B cell (primary cell): ENCODE results near the gene PYM1. TPM values are rescaled to one million over a fixed set of nuclear protein-coding genes. Genes with fewer than 3 reads are reported as not detected.
"Not testable (repeated sequence)": the region's sequence is repeated elsewhere in the genome, so short reads cannot be mapped to it uniquely, and the experiment has no call there.

ENCODE experiments used
- ATAC-seq: fragments of 200-7000 bp; cut with Tn5 transposase; one replicate; pipeline ENCODE4 v1.10.0; 2021; ENCODE audit warnings: low read depth, mild to moderate bottlenecking, moderate number of reproducible peaks, moderate library complexity
- CTCF ChIA-PET: fragments of 350-600 bp; sonication (Branson Sonifier 250); formaldehyde crosslinking; loops from one replicate; lab custom pipeline; 2021; ENCODE audit warnings: antibody characterized with exemption, inconsistent platforms; lab: Charles Lee
- POLR2A ChIA-PET: fragments of 350-600 bp; sonication (Branson Sonifier 250); formaldehyde crosslinking; loops from one replicate; lab custom pipeline; 2021; ENCODE audit warnings: antibody characterized with exemption; lab: Charles Lee
- DNase-seq: peaks from one replicate; pipeline ENCODE4 v3.0.0; 2013
- H2AFZ ChIP-seq: 2 replicates; pipeline ENCODE4 v1.6.1; 2012; ENCODE audit warnings: mild to moderate bottlenecking, low read depth, low read length; ENCODE audit not compliant: insufficient read depth, poor library complexity, severe bottlenecking
- H3K27ac ChIP-seq, 2 donors: 1 replicate in 1 of 2; 2 replicates in 1 of 2; pipeline ENCODE4 v1.5.1; 2012 to 2013; ENCODE audit warnings: low read length in 2 of 2, mild to moderate bottlenecking in 2 of 2, moderate library complexity in 1 of 2
- H3K27me3 ChIP-seq, 4 experiments: fragments of 200-600 bp in 1 of 4; sonication (generic) in 1 of 4; replicated peaks in 1 of 4; 1 replicate in 2 of 4; 2 replicates in 2 of 4; pipeline versions ENCODE4 v1.6.1 to v1.7.0; 2013 to 2016; ENCODE audit warnings: low read length in 3 of 4, mild to moderate bottlenecking in 2 of 4, mixed read lengths in 1 of 4, moderate library complexity in 1 of 4; ENCODE audit not compliant: insufficient read depth in 4 of 4, control insufficient read depth in 3 of 4; ENCODE audit errors: control extremely low read depth in 1 of 4
- H3K36me3 ChIP-seq, 2 experiments: replicated peaks in 1 of 2; 1 replicate in 1 of 2; 2 replicates in 1 of 2; pipeline versions ENCODE4 v1.6.1 to v1.7.1; 2013; ENCODE audit warnings: low read length in 1 of 2; ENCODE audit not compliant: insufficient read depth in 2 of 2, control insufficient read depth in 1 of 2; ENCODE audit errors: control extremely low read depth in 1 of 2, extremely low read depth in 1 of 2
- H3K4me1 ChIP-seq, 2 donors: fragments of 200-600 bp in 1 of 2; sonication (generic) in 1 of 2; 1 replicate in 1 of 2; 2 replicates in 1 of 2; pipeline versions ENCODE4 v1.5.1 to v1.6.1; 2013 to 2017; ENCODE audit warnings: low read length in 2 of 2; ENCODE audit not compliant: control insufficient read depth in 2 of 2, insufficient read depth in 2 of 2
- H3K4me2 ChIP-seq: replicated peaks from 2 replicates; pipeline ENCODE3; 2012; ENCODE audit warnings: mild to moderate bottlenecking, low read depth, low read length; ENCODE audit not compliant: poor library complexity, severe bottlenecking
- H3K4me3 ChIP-seq, 5 experiments: fragments of 200-600 bp in 1 of 5; sonication (generic) in 1 of 5; 1 replicate in 3 of 5; 2 replicates in 2 of 5; pipeline versions ENCODE4 v1.5.1 to v1.7.0; 2011 to 2016; ENCODE audit warnings: low read length in 4 of 5, mild to moderate bottlenecking in 4 of 5, low read depth in 2 of 5, control low read depth in 1 of 5, moderate library complexity in 1 of 5; ENCODE audit not compliant: insufficient read depth in 1 of 5; ENCODE audit errors: control extremely low read depth in 1 of 5, extremely low read depth in 1 of 5
- H3K79me2 ChIP-seq: fragments of 200-600 bp; sonication (generic); one replicate; pipeline ENCODE4 v1.6.0; 2016; ENCODE audit warnings: low read length; ENCODE audit not compliant: control insufficient read depth, insufficient read depth
- H3K9ac ChIP-seq: fragments of 200-600 bp; sonication (generic); 2 replicates; pipeline ENCODE4 v1.6.1; 2017; ENCODE audit warnings: mild to moderate bottlenecking, low read length, moderate library complexity
- H3K9me3 ChIP-seq, 3 donors: one replicate each; pipeline versions ENCODE4 v1.6.1 to v1.7.1; 2013; ENCODE audit warnings: low read length in 2 of 3; ENCODE audit not compliant: control insufficient read depth in 2 of 3, insufficient read depth in 1 of 3; ENCODE audit errors: control extremely low read depth in 1 of 3
- H4K20me1 ChIP-seq: 2 replicates; pipeline ENCODE4 v1.6.0; 2012; ENCODE audit warnings: mild to moderate bottlenecking, low read length; ENCODE audit not compliant: insufficient read depth, control insufficient read depth, poor library complexity, severe bottlenecking
- H3K27ac Mint-ChIP-seq: one replicate; pipeline ENCODE4 v1.8.0; 2021; ENCODE audit warnings: mixed read lengths
- H3K27me3 Mint-ChIP-seq: one replicate; pipeline ENCODE4 v1.8.0; 2021; ENCODE audit warnings: mixed read lengths
- H3K4me1 Mint-ChIP-seq: one replicate; pipeline ENCODE4 v1.8.0; 2021; ENCODE audit warnings: mixed read lengths
- H3K4me3 Mint-ChIP-seq: one replicate; pipeline ENCODE4 v1.8.0; 2021; ENCODE audit warnings: mixed read lengths
- H3K9me3 Mint-ChIP-seq: one replicate; pipeline ENCODE4 v1.8.0; 2022; ENCODE audit warnings: mixed read lengths; ENCODE audit not compliant: insufficient read depth
- CTCF ChIP-seq: fragments of 200-600 bp; IDR thresholded peaks from one replicate; pipeline ENCODE4 v1.8.0; 2022; ENCODE audit warnings: antibody characterized with exemption, mild to moderate bottlenecking
- EZH2 ChIP-seq: IDR thresholded peaks from 2 replicates; pipeline ENCODE4 v1.6.1; 2012; ENCODE audit warnings: borderline replicate concordance, low read depth, mild to moderate bottlenecking, moderate library complexity, low read length; ENCODE audit not compliant: insufficient read depth, poor library complexity, severe bottlenecking
- WGBS: methylation state at CpG from one replicate; pipeline ENCODE4 v1.1.5; 2013; ENCODE audit warnings: missing lambda C conversion rate; ENCODE audit not compliant: insufficient coverage; 5-methylcytosine and 5-hydroxymethylcytosine counted together
- intact Hi-C: fragments of 100-400 bp; cut with micrococcal nuclease; formaldehyde crosslinking; loops from one replicate; pipeline ENCODE4 v1.10.0; 2022
- polyA plus RNA-seq: library from polyadenylated mRNA; depleted of rRNA; stranded (reverse); fragments of >200 nt; gene quantifications from 2 replicates; pipeline ENCODE4 v1.2.3, GENCODE V29; 2012
- total RNA-seq, 2 donors: library from RNA; stranded (reverse); fragments of 120-200 nt in 1 of 2; gene quantifications; 1 replicate in 1 of 2; 2 replicates in 1 of 2; pipeline versions ENCODE4 v1.2.3 to v1.2.4, GENCODE V29; 2013 to 2022

The PYM1 gene
- total and polyA plus RNA-seq, 2 donors (not counting 1 experiment from before 2014, with no cell fraction given) = 22.5 to 39.2 TPM

GRCh38 chr12:55865327-55865726 lies 62.4 kb downstream of the PYM1 start:
- CTCF ChIA-PET = no interaction called here
- Histone ChIP-seq H3K27ac (no peak overlapping the region), H3K4me3 (no peak overlapping the region), H3K27me3 (no peaks in the 10 kb centered on the region), H3K9ac (no peak overlapping the region), H3K4me2 (no peak overlapping the region), H2AFZ (no peak overlapping the region), H3K36me3 (no peaks in the 10 kb centered on the region), H3K4me1 (no peaks in the 10 kb centered on the region), H3K79me2 (no peaks in the 10 kb centered on the region), H4K20me1 (no peaks in the 10 kb centered on the region), H3K9me3 (peaks cover 3 to 22% (median 4%) of the 10 kb centered on the region in 3 donors)
- intact Hi-C loops = no loop called here
- no peak for TF ChIP-seq CTCF
- TF ChIP-seq EZH2 = no peak
- WGBS = no CpG with 5 or more reads among the region's 2 CpGs
- POLR2A ChIA-PET = interaction anchor here (0.7 kb wide), 1 partner anchor 20 kb away, joined by 3 read pairs; no protein-coding TSS in a partner anchor
- no peak for ATAC-seq
- Mint-ChIP-seq H3K27me3 (no peaks in the 10 kb centered on the region), H3K27ac (no peak overlapping the region), H3K4me1 (no peaks in the 10 kb centered on the region), H3K4me3 (no peak overlapping the region), H3K9me3 (peaks cover 3% of the 10 kb centered on the region)
- DNase-seq = no peak

GRCh38 chr12:55862931-55863330 lies 64.8 kb downstream of the PYM1 start:
- H3K27me3 ChIP-seq, H2AFZ ChIP-seq, H3K9ac ChIP-seq, H3K4me3 Mint-ChIP-seq, H4K20me1 ChIP-seq, ATAC-seq, H3K4me2 ChIP-seq, CTCF ChIA-PET, H3K4me3 ChIP-seq, H3K9me3 Mint-ChIP-seq, H3K4me1 ChIP-seq, DNase-seq, POLR2A ChIA-PET, H3K79me2 ChIP-seq, H3K27ac Mint-ChIP-seq, H3K27ac ChIP-seq, H3K4me1 Mint-ChIP-seq, H3K36me3 ChIP-seq, intact Hi-C loops, H3K27me3 Mint-ChIP-seq: not testable (repeated sequence)
- 92% methylated on average over 2 of the region's 13 CpGs for WGBS
- peaks cover 3 to 22% (median 4%) of the 10 kb centered on the region in 3 donors for H3K9me3 ChIP-seq
